CD8-positive, alpha-beta memory T cell (primary cell): ENCODE data around the gene SART3. TPM values are rescaled to one million over a fixed set of nuclear protein-coding genes. Genes with fewer than 3 reads are reported as not detected.
"Not testable (repeated sequence)": the region's sequence is repeated elsewhere in the genome, so short reads cannot be mapped to it uniquely, and the experiment has no call there.

Source experiments
- CTCF ChIA-PET: fragments of 350-600 bp; sonication (Branson Sonifier 250); formaldehyde crosslinking; loops from one replicate; lab custom pipeline; 2021; ENCODE audit warnings: antibody characterized with exemption; lab: Charles Lee
- POLR2A ChIA-PET: fragments of 350-600 bp; sonication (Branson Sonifier 250); formaldehyde crosslinking; loops from one replicate; lab custom pipeline; 2021; ENCODE audit warnings: antibody characterized with exemption; lab: Charles Lee
- DNase-seq, 5 donors: peaks; one replicate each; pipeline versions ENCODE4 v3.0.0 to v3.0.0-alpha.2; 2020 to 2022; ENCODE audit warnings: mixed read lengths in 1 of 5
- H3K27ac ChIP-seq: one replicate; pipeline ENCODE4 v1.7.0; 2013; ENCODE audit warnings: low read depth, mild to moderate bottlenecking, low read length, moderate library complexity
- H3K27me3 ChIP-seq: 2 replicates; pipeline ENCODE4 v1.7.0; 2013; ENCODE audit warnings: low read length, mild to moderate bottlenecking; ENCODE audit not compliant: insufficient read depth, poor library complexity, severe bottlenecking
- H3K36me3 ChIP-seq: 2 replicates; pipeline ENCODE4 v1.7.0; 2013; ENCODE audit warnings: mild to moderate bottlenecking, low read length, moderate library complexity; ENCODE audit not compliant: insufficient read depth
- H3K4me1 ChIP-seq: 2 replicates; pipeline ENCODE4 v1.7.0; 2013; ENCODE audit warnings: mild to moderate bottlenecking, low read length, moderate library complexity; ENCODE audit not compliant: insufficient read depth
- H3K4me3 ChIP-seq: 2 replicates; pipeline ENCODE4 v1.7.0; 2013; ENCODE audit warnings: mild to moderate bottlenecking, low read length
- H3K9me3 ChIP-seq: 2 replicates; pipeline ENCODE4 v1.7.0; 2013; ENCODE audit warnings: mild to moderate bottlenecking, low read length
- H3K27ac Mint-ChIP-seq, 8 donors: one replicate each; pipeline ENCODE4 v1.8.0; 2020 to 2021; ENCODE audit warnings: mixed read lengths in 8 of 8, mild to moderate bottlenecking in 6 of 8, inconsistent platforms in 3 of 8, moderate library complexity in 3 of 8
- H3K27me3 Mint-ChIP-seq, 2 donors: one replicate each; pipeline ENCODE4 v1.8.0; 2020 to 2021; ENCODE audit warnings: mixed read lengths in 2 of 2, mild to moderate bottlenecking in 1 of 2, moderate library complexity in 1 of 2
- H3K36me3 Mint-ChIP-seq, 3 donors: one replicate each; pipeline ENCODE4 v1.8.0; 2020 to 2021; ENCODE audit warnings: mixed read lengths in 3 of 3, inconsistent platforms in 1 of 3, mild to moderate bottlenecking in 1 of 3
- H3K4me1 Mint-ChIP-seq, 3 donors: one replicate each; pipeline ENCODE4 v1.8.0; 2020 to 2021; ENCODE audit warnings: mixed read lengths in 3 of 3, inconsistent platforms in 1 of 3, mild to moderate bottlenecking in 1 of 3
- H3K4me3 Mint-ChIP-seq, 7 donors: one replicate each; pipeline ENCODE4 v1.8.0; 2020 to 2021; ENCODE audit warnings: mixed read lengths in 7 of 7, mild to moderate bottlenecking in 6 of 7, moderate library complexity in 4 of 7, inconsistent platforms in 2 of 7
- H3K9me3 Mint-ChIP-seq, 5 donors: one replicate each; pipeline ENCODE4 v1.8.0; 2020 to 2022; ENCODE audit warnings: mixed read lengths in 5 of 5, mild to moderate bottlenecking in 3 of 5, moderate library complexity in 2 of 5, inconsistent platforms in 1 of 5
- polyA plus RNA-seq: library from polyadenylated mRNA; unstranded; fragments of 300-500 nt; fragmentation: Illumina TruSeq; gene quantifications from one replicate; pipeline ENCODE4 v1.2.3, GENCODE V29; 2021
- total RNA-seq, 2 experiments: library from RNA; stranded (reverse); gene quantifications; one replicate each; pipeline ENCODE4 v1.2.3, GENCODE V29; 2021

SART3 gene
- total and polyA plus RNA-seq, 3 experiments from 2014 or later = 40.1 to 82.7 (median 82.4) TPM

GRCh38 chr12:108594960-108595710 lies 34.2 kb upstream of the SART3 start:
- no peaks in the 10 kb centered on the region for H3K36me3 ChIP-seq
- no peak overlapping the region for H3K4me3 ChIP-seq
- no peaks in the 10 kb centered on the region for H3K9me3 Mint-ChIP-seq
- H3K27ac Mint-ChIP-seq = no peak overlapping the region
- H3K27me3 ChIP-seq = no peaks in the 10 kb centered on the region
- H3K36me3 Mint-ChIP-seq = no peaks in the 10 kb centered on the region
- no peaks in the 10 kb centered on the region for H3K4me1 Mint-ChIP-seq
- H3K9me3 ChIP-seq = no peaks in the 10 kb centered on the region
- ChIA-PET POLR2A (interaction anchor here (0.8 kb wide), 1 partner anchor 549 kb away, joined by 9 read pairs; no protein-coding TSS in a partner anchor), CTCF (interaction anchor here (1.2 to 1.6 kb wide), 2 partner anchors 8 to 23 kb away, joined by 3 to 4 read pairs; no protein-coding TSS in a partner anchor)
- H3K4me3 Mint-ChIP-seq = no peak overlapping the region
- H3K27me3 Mint-ChIP-seq = no peaks in the 10 kb centered on the region
- no peaks in the 10 kb centered on the region for H3K4me1 ChIP-seq
- H3K27ac ChIP-seq = no peak overlapping the region
- DNase-seq = peak in 1 of 5 donors; percentile 8

GRCh38 chr12:108594323-108594903 lies 33.4 kb upstream of the SART3 start:
- H3K9me3 Mint-ChIP-seq = no peaks in the 10 kb centered on the region
- H3K27ac ChIP-seq = no peak overlapping the region
- CTCF ChIA-PET = no interaction called here
- no peak overlapping the region for H3K4me3 ChIP-seq
- POLR2A ChIA-PET = interaction anchor here (0.8 kb wide), 1 partner anchor 549 kb away, joined by 9 read pairs; no protein-coding TSS in a partner anchor
- H3K9me3 ChIP-seq = no peaks in the 10 kb centered on the region
- H3K4me1 ChIP-seq = no peaks in the 10 kb centered on the region
- H3K36me3 ChIP-seq = no peaks in the 10 kb centered on the region
- H3K27ac Mint-ChIP-seq = no peak overlapping the region
- no peaks in the 10 kb centered on the region for H3K36me3 Mint-ChIP-seq
- H3K27me3 Mint-ChIP-seq = no peaks in the 10 kb centered on the region
- peak in 1 of 5 donors; percentile 26 for DNase-seq
- H3K4me1 Mint-ChIP-seq = no peaks in the 10 kb centered on the region
- no peaks in the 10 kb centered on the region for H3K27me3 ChIP-seq
- no peak overlapping the region for H3K4me3 Mint-ChIP-seq

- POLR2A ChIA-PET = no interaction called here
- no peaks in the 10 kb centered on the region for H3K9me3 ChIP-seq
Measured at GRCh38 chr12:108592033-108592909, 31.3 kb upstream of the SART3 start.

DNA sequence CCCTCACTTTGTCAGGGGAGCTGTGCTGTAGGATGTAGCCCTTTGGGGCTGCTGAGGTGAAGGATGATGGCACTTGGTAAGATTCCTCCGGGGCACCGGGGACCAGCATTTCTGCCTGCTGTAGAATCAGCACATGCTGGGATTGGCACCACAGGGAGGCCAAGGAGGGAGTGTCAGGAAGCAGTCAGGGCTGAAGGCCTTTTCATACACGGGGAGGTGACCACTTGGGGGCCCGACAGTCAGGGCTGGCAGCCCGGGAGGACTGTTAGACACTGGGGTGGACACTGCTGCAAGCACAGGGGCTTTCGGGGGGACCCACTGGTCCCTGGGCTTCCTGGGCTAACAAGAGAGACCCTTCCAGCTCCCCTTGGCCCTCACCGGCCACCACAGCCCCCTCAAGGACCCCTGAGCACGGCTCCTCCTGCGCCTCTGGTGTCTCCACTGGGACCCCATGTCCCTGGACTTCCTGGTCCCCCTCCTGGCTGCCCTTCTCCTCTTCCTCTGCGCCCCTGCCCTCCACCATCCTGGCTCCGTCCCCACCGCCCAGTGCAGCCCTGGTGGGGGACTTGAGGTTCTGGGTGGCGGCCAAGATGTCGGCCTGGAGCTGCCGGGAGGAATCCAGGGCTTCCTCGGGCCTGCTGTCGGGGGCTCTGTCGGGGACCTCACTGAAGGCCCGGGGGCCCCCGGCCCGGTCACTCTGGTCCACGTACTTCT lies 30.5 kb upstream of the SART3 start:
- POLR2A ChIA-PET = no interaction called here
- no peak overlapping the region for H3K4me3 Mint-ChIP-seq
- Histone ChIP-seq H3K27me3 (no peaks in the 10 kb centered on the region), H3K4me3 (no peak overlapping the region), H3K36me3 (no peaks in the 10 kb centered on the region), H3K9me3 (no peaks in the 10 kb centered on the region), H3K4me1 (no peaks in the 10 kb centered on the region), H3K27ac (no peak overlapping the region)
- no peaks in the 10 kb centered on the region for H3K9me3 Mint-ChIP-seq
- H3K27me3 Mint-ChIP-seq = peaks cover 0 to 2% of the 10 kb centered on the region in 2 donors
- DNase-seq = peak in 1 of 5 donors; percentile 33
- CTCF ChIA-PET = no interaction called here
- H3K4me1 Mint-ChIP-seq = no peaks in the 10 kb centered on the region
- peak overlapping the region in 1 of 8 donors; percentile 54 for H3K27ac Mint-ChIP-seq
- H3K36me3 Mint-ChIP-seq = no peaks in the 10 kb centered on the region

More at GRCh38 chr12:108592033-108592909, 31.3 kb upstream of the SART3 start:
- CTCF ChIA-PET = no interaction called here
- H3K4me1 Mint-ChIP-seq = no peaks in the 10 kb centered on the region
- Histone ChIP-seq H3K36me3 (no peaks in the 10 kb centered on the region), H3K4me3 (no peak overlapping the region), H3K27ac (no peak overlapping the region), H3K4me1 (no peaks in the 10 kb centered on the region), H3K27me3 (no peaks in the 10 kb centered on the region)
- H3K27me3 Mint-ChIP-seq = peaks cover 0 to 2% of the 10 kb centered on the region in 2 donors
- H3K4me3 Mint-ChIP-seq = no peak overlapping the region
- H3K9me3 Mint-ChIP-seq = no peaks in the 10 kb centered on the region
- peak in 1 of 5 donors; percentile 20 for DNase-seq
- H3K27ac Mint-ChIP-seq = peak overlapping the region in 1 of 8 donors; percentile 50
- no peaks in the 10 kb centered on the region for H3K36me3 Mint-ChIP-seq

DNA sequence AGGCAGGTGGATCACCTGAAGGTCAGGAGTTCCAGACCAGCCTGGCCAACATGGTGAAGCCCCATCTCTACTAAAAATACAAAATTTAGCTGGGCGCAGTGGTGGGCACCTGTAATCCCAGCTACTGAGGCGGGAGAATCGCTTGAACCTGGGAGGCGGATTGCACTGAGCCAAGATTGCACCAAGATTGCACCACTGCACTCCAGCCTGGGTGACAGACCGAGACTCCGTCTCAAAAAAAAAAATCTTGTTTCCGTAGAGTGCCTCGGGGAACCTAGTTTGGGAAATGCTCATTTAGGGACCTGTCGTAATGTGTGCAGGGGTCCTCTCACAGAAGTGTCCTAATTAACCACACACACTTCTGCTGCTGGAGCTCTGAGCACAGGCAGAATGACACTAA lies 29.5 kb upstream of the SART3 start:
- H3K9me3 Mint-ChIP-seq, H3K9me3 ChIP-seq, H3K27me3 Mint-ChIP-seq, H3K4me3 ChIP-seq, H3K36me3 Mint-ChIP-seq, CTCF ChIA-PET, POLR2A ChIA-PET, H3K27me3 ChIP-seq, DNase-seq, H3K4me1 ChIP-seq, H3K36me3 ChIP-seq, H3K4me1 Mint-ChIP-seq, H3K4me3 Mint-ChIP-seq, H3K27ac ChIP-seq: not testable (repeated sequence)
- H3K27ac Mint-ChIP-seq = peak overlapping the region in 1 of 8 donors; percentile 38

- no peaks in the 10 kb centered on the region for H3K36me3 ChIP-seq
- CTCF ChIA-PET = interaction anchor here (1.1 kb wide), 1 partner anchor 28 kb away, joined by 4 read pairs; no protein-coding TSS in a partner anchor
- H3K36me3 Mint-ChIP-seq = no peaks in the 10 kb centered on the region
- H3K9me3 ChIP-seq = no peaks in the 10 kb centered on the region
- H3K9me3 Mint-ChIP-seq = no peaks in the 10 kb centered on the region
- H3K27me3 ChIP-seq = no peaks in the 10 kb centered on the region
- H3K4me1 Mint-ChIP-seq = no peaks in the 10 kb centered on the region
- POLR2A ChIA-PET = no interaction called here
- H3K4me3 ChIP-seq = no peak overlapping the region
- no peak overlapping the region for H3K4me3 Mint-ChIP-seq
- no peak overlapping the region for H3K27ac ChIP-seq
- H3K27ac Mint-ChIP-seq = no peak overlapping the region
- no peak for DNase-seq
- H3K4me1 ChIP-seq = no peaks in the 10 kb centered on the region
- H3K27me3 Mint-ChIP-seq = peaks cover 0 to 2% of the 10 kb centered on the region in 2 donors
Measured at GRCh38 chr12:108589840-108590229, 28.9 kb upstream of the SART3 start.

DNA sequence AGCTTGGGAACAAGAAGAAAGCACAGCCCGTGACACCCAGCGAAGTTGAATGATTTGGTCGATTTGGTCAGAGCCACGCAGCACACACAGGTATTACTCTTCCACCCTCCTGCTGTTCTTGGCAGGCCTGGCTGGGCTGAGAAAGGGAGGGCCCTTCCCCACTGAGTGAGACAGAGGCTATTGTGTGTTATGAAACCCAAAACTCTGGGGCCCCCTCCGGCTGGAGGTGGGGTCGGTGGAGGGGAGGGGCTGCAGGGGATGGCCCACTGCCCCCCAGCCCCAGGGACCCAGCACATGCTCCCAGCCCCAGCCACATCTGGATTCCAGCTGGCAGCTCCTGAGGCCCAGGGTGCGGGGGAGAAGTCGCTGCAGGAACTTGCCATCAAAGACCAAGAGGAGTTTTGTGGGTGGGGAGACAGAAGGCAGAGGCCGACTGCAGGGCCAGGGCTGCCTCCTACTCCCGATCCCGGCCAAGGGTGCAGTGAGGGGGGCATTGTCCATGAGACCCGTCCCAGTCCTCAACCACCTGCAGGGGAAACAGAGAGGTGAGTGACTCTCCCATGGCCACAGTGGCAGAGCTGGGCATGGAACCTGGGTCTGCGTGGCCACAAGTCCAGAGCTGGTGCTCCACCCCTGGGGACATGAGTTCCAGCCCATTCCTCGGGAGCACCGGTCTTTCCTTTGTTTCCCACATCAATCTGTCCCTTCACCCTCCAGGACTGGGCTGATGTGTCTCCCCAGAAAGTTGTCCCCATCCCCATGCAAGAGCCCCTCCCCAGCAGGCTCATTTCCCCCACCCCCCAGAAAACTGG lies 28.3 kb upstream of the SART3 start:
- Mint-ChIP-seq H3K4me3 (no peak overlapping the region), H3K9me3 (no peaks in the 10 kb centered on the region), H3K27ac (no peak overlapping the region), H3K36me3 (no peaks in the 10 kb centered on the region), H3K27me3 (peaks cover 0 to 2% of the 10 kb centered on the region in 2 donors), H3K4me1 (no peaks in the 10 kb centered on the region)
- H3K9me3 ChIP-seq = no peaks in the 10 kb centered on the region
- H3K4me1 ChIP-seq = no peaks in the 10 kb centered on the region
- ChIA-PET CTCF (interaction anchor here (1.1 kb wide), 1 partner anchor 28 kb away, joined by 4 read pairs; no protein-coding TSS in a partner anchor), POLR2A (no interaction called here)
- no peak overlapping the region for H3K4me3 ChIP-seq
- no peak overlapping the region for H3K27ac ChIP-seq
- no peaks in the 10 kb centered on the region for H3K27me3 ChIP-seq
- DNase-seq = peak in 1 of 5 donors; percentile 30
- H3K36me3 ChIP-seq = no peaks in the 10 kb centered on the region
